ENCODE measurements around the gene SMCO3.

The SMCO3 gene

GRCh38 chr12:14826491-14826890 lies 12.5 kb upstream of the SMCO3 start:
- no peak for DNase-seq

GRCh38 chr12:14825256-14825655 lies 11.3 kb upstream of the SMCO3 start:
- no peak for DNase-seq

GRCh38 chr12:14824012-14824634 lies 10.1 kb upstream of the SMCO3 start:
- DNase-seq: no peak

GRCh38 chr12:14811486-14811885 lies 2.5 kb downstream of the SMCO3 start:
- no peak for DNase-seq

- no peak for DNase-seq
Measured at GRCh38 chr12:14810953-14811483, 3.0 kb downstream of the SMCO3 start.

GRCh38 chr12:14810167-14810952 lies 3.6 kb downstream of the SMCO3 start:
- no peak for DNase-seq

- DNase-seq: no peak
Measured at GRCh38 chr12:14803830-14804160, 10.2 kb downstream of the SMCO3 start.

- DNase-seq: peak; percentile 99
Measured at GRCh38 chr12:14803011-14803829, 10.8 kb downstream of the SMCO3 start, which contains the start of the genes C12orf60 and WBP11. Gene C12orf60 (plus strand): TSS chr12:14803670. CDS start chr12:14822936, 19,266 bp downstream. Gene WBP11 (minus strand): TSS chr12:14803478. CDS start chr12:14801383, 2,095 bp downstream.

- no peak for DNase-seq
Measured at GRCh38 chr12:14802721-14803010, 11.3 kb downstream of the SMCO3 start.

- no peak for DNase-seq
Measured at GRCh38 chr12:14802247-14802646, 11.7 kb downstream of the SMCO3 start.

GRCh38 chr12:14795028-14795448 lies 18.9 kb downstream of the SMCO3 start:
- no peak for DNase-seq

GRCh38 chr12:14785568-14785967 lies 28.4 kb downstream of the SMCO3 start:
- DNase-seq: no peak

- no peak for DNase-seq
Measured at GRCh38 chr12:14784471-14784870, 29.5 kb downstream of the SMCO3 start.

GRCh38 chr12:14782756-14783155 lies 31.2 kb downstream of the SMCO3 start:
- DNase-seq: no peak

- DNase-seq: no peak
Measured at GRCh38 chr12:14781563-14781962, 32.4 kb downstream of the SMCO3 start.

- DNase-seq: no peak
Measured at GRCh38 chr12:14780859-14781258, 33.1 kb downstream of the SMCO3 start.

GRCh38 chr12:14779834-14780233 lies 34.1 kb downstream of the SMCO3 start:
- DNase-seq: no peak

- DNase-seq: no peak
Measured at GRCh38 chr12:14777271-14777670, 36.7 kb downstream of the SMCO3 start.

GRCh38 chr12:14776236-14776961 lies 37.6 kb downstream of the SMCO3 start:
- no peak for DNase-seq

GRCh38 chr12:14775636-14775980 lies 38.4 kb downstream of the SMCO3 start:
- DNase-seq: no peak

GRCh38 chr12:14774906-14775635 lies 38.9 kb downstream of the SMCO3 start:
- no peak for DNase-seq

All from SIG-M5 (cell line).